ENCODE results near the gene KIAA1217. TPM values are rescaled to one million over a fixed set of nuclear protein-coding genes. Genes with fewer than 3 reads are reported as not detected.

Gene KIAA1217
- total RNA-seq, 2 experiments from 2014 or later: 0.10 to 0.11 TPM

GRCh38 chr10:24556750-24557742 is 348.1 kb downstream of the KIAA1217 start:
- CTCF ChIA-PET: interaction anchor here (0.5 to 1.0 kb wide), 5 partner anchors 10 to 492 kb away, joined by 3 read pairs; no protein-coding TSS in a partner anchor
- POLR2A ChIA-PET: no interaction called here

DNA sequence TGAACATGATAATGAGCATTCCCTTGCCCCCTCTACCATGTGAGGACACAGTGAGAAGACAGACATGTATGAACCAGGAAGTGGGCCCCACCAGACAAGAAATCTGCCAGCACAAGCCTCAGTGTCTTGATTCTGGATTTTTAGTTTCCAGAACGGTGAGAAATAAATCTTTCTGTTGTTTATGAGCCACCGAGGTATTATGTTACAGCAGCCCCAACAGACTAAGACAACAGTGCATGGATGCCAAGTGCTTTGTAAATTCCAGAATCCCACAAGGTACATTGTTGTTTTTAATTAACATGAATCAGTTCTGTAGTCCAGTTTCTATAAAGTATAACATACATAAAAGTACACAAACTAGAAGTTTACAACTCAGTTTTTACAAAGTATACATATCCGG is 352.5 kb downstream of the KIAA1217 start:
- ChIA-PET POLR2A (no interaction called here), CTCF (no interaction called here)

- ChIA-PET CTCF (no interaction called here), POLR2A (interaction anchor here (0.6 kb wide), 1 partner anchor 48 kb away, joined by 3 read pairs; no protein-coding TSS in a partner anchor)
These were observed 359.1 kb downstream of the KIAA1217 start for GRCh38 chr10:24568042-24568441.

DNA sequence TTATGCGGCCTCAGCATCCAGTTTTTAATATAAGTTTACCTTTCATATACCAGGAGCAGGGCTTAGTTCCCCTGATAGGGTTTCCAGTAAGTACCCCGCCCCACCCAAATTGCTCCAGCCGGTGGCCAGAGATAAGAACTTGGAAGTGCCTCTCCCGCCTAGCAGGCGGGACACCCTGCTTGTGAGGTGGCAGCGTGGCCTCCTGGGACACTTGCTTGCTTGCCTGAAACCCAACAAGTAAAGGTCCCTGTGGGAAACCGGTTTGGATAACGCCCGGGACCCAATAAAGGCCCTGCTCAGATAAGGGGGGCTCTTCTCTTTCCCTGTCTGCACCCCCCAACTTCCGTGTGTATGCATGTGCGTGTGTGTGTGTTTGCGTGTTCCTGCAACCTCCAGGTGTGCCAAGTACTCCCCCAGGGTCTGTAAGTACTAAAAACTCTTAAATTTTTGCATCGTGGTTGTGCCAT is 360.4 kb downstream of the KIAA1217 start:
- ChIA-PET CTCF (no interaction called here), POLR2A (no interaction called here)

- ChIA-PET POLR2A (no interaction called here), CTCF (no interaction called here)
These were observed 361.1 kb downstream of the KIAA1217 start for GRCh38 chr10:24569828-24570657.

GRCh38 chr10:24570658-24571426 is 361.9 kb downstream of the KIAA1217 start:
- CTCF ChIA-PET: no interaction called here
- POLR2A ChIA-PET: no interaction called here

- ChIA-PET POLR2A (no interaction called here), CTCF (no interaction called here)
These were observed 363.0 kb downstream of the KIAA1217 start for GRCh38 chr10:24571870-24572450.

DNA sequence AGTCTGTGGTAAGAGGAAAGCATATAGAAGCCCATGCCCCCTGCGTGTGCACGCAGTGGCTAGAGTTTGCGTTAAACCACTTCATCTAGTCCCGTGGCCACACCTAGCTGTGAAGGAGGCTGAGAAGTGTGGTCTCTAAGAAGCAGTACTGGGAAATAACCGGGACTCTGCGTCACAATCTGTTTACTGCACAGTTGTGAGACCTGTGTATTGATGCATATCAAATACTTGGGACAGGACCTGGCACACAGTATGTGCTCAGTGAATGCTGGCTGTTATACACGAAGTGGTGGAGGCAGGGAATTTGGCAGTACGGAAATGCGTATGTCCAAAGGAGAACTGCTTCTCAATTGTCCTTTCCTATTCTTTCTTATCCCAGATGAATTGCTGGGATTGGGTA is 365.2 kb downstream of the KIAA1217 start:
- ChIA-PET CTCF (no interaction called here), POLR2A (no interaction called here)

- CTCF ChIA-PET: interaction anchor here (0.7 kb wide), 1 partner anchor 12 kb away, joined by 3 read pairs; no protein-coding TSS in a partner anchor
- POLR2A ChIA-PET: no interaction called here
These were observed 365.7 kb downstream of the KIAA1217 start for GRCh38 chr10:24574578-24575155.

DNA sequence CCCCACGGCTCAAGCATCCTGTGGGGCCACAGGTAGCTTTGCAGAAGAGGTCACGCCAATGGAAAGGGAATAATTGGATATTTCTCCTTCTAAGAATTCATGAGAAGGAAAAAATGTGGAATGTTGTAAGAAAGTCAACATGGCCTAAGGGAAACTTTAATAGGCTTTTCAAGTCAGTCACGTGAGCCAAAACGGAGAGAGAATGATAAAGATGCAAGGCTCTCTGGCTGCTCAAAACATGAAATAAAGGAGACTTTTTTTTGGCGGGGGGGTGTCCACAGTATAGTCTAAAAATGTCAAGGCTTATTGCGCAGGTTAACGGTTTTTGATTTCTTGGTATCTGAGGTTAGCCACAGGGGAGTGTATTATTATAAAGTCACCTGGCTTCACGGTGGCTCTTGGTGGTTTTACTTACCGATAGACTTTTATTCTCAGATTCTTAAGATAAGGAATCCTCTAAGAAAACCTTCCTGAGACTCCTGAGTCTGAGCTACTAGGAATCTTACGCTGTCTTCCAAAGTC is 366.6 kb downstream of the KIAA1217 start:
- ChIA-PET CTCF (no interaction called here), POLR2A (no interaction called here)

GRCh38 chr10:24579448-24579847 is 370.5 kb downstream of the KIAA1217 start:
- ChIA-PET CTCF (no interaction called here), POLR2A (no interaction called here)

- POLR2A ChIA-PET: no interaction called here
- CTCF ChIA-PET: no interaction called here
These were observed 371.0 kb downstream of the KIAA1217 start for GRCh38 chr10:24579906-24580305.

DNA sequence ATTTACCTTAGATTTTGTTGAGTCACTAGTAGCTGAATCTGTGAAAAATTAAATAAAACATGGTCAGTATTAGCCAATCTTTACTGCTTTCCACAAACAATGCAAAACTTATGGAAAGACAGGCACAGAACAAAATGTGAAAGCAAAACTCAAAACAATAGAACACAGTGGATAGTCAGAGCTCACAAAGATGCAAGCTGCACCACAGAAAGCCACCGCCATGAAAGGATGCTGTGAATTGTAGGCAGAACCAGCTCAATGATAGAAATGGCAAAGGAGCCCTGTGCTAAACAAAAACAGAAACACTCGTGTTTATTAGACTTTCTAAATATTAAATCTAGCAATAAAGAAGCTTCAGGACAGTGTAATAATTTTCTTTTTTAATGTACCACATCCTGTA is 380.3 kb downstream of the KIAA1217 start:
- CTCF ChIA-PET: no interaction called here
- POLR2A ChIA-PET: no interaction called here

GRCh38 chr10:24590697-24591457 is 381.9 kb downstream of the KIAA1217 start:
- CTCF ChIA-PET: no interaction called here
- POLR2A ChIA-PET: no interaction called here

GRCh38 chr10:24596217-24596930 is 387.4 kb downstream of the KIAA1217 start:
- CTCF ChIA-PET: no interaction called here
- POLR2A ChIA-PET: no interaction called here

- CTCF ChIA-PET: no interaction called here
- POLR2A ChIA-PET: no interaction called here
These were observed 388.5 kb downstream of the KIAA1217 start for GRCh38 chr10:24597426-24597825.
